ENCODE measurements around the gene KRTAP9-6. TPM values are rescaled to one million over a fixed set of nuclear protein-coding genes. Genes with fewer than 3 reads are reported as not detected.
"Not testable (repeated sequence)": the region's sequence is repeated elsewhere in the genome, so short reads cannot be mapped to it uniquely, and the experiment has no call there.

KRTAP9-6 gene, protein sequence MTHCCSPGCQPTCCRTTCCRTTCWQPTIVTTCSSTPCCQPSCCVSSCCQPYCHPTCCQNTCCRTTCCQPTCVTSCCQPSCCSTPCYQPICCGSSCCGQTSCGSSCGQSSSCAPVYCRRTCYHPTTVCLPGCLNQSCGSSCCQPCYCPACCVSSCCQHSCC
- polyA plus RNA-seq (ENCODE audit: insufficient read length in 4 of 4): under 1 TPM in 3 of 4 donors, not detected in 1; 0.09 to 0.14 (median 0.10) TPM

DNA sequence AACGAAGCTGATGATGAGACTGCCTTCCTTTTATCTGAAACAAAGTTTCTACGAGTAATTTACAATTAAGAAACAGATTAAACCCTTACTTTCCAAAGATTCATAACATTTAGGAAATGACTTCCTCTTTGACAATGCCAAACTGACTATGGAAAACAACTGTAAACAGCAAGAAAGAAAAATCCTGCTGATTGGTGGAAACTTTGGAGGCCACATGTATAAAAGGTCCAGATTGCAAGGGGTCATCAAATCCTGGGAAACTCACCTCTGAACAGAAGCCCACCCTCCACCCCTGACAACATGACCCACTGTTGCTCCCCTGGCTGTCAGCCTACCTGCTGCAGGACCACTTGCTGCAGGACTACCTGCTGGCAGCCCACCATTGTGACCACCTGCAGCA, at the start of gene KRTAP9-6:
Gene KRTAP9-6, plus strand, starts transcription at position 301 of the 400 bp plus-strand sequence. Its CDS starts 0 bp downstream, at position 301.
- no peak for DNase-seq (ENCODE audit: low read depth in 4 of 4, low spot score in 2 of 4)

DNA sequence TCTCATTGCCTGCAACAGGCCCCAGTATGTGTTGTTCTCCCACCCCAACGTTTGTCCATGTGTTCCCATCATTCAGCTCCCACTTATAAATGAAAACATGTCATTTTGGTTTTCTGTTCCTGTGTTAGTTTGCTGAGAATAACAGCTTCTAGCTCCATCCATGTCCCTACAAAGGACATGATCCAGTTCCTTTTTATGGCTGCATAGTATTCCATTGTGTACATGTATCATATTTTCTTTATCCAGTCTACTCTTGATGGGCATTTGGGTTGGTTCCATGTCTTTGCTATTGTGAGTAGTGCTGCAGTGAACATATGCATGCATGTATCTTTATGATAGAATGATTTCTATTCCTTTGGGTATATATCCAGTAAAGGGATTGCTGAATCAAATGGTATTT, 49.5 kb upstream of the KRTAP9-6 start:
- no peak for DNase-seq (ENCODE audit: low read depth in 4 of 4, low spot score in 2 of 4)

DNA sequence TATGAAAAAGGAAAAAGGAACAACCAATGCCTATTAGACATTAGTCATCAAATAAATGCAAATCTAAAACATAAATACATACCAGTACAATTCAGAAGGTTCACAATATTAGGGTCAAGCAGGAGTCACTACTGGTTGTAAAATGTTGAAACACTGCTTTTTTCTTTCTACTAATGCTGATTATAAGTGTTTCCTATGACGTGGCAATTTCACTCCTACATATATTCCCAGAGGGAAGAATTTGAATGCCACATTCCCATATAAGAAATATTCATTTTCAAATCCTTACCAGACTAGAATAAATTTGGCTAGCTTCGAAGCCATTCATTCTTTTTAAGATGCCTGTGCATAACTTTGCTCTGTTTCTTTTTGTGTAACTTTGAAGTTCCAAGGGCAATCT, 41.4 kb upstream of the KRTAP9-6 start:
- DNase-seq (ENCODE audit: low read depth in 4 of 4, low spot score in 2 of 4): no peak

DNA sequence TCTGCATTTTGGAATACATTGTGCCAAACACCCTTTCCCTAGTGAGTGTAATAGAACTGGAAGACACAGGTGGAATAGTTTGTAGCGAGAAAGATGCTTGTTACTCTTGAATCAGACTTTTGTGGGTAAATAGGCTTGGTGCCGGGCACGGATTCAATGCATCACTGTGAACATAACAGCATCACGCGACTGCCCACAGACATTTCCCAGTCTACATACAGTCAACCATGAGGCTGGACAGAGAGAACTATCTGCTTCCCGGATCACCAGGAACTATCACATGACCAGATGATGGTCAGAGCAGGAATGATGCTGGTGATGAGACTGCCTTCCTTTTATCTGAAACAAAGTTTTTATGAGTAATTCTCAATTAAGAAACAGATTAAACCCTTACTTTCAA, 39.1 kb upstream of the KRTAP9-6 start:
- no peak for DNase-seq (ENCODE audit: low read depth in 4 of 4, low spot score in 2 of 4)

DNA sequence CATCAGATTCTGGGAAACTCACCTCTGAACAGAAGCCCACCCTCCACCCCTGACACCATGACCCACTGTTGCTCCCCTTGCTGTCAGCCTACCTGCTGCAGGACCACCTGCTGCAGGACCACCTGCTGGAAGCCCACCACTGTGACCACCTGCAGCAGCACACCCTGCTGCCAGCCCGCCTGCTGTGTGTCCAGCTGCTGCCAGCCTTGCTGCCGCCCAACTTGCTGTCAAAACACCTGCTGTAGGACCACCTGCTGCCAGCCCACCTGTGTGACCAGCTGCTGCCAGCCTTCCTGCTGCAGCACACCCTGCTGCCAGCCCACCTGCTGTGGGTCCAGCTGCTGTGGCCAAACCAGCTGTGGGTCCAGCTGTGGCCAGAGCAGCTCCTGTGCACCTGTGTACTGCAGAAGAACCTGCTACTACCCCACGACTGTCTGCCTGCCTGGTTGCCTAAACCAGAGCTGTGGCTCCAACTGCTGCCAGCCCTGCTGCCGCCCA, 38.5 kb upstream of the KRTAP9-6 start, which contains the start of gene KRTAP9-2:
Gene KRTAP9-2, plus strand, starts transcription at position 51 of the 498 bp plus-strand sequence. Its CDS starts 7 bp downstream, at position 58.
- not testable (repeated sequence) for DNase-seq (ENCODE audit: low read depth in 4 of 4, low spot score in 2 of 4)

DNA sequence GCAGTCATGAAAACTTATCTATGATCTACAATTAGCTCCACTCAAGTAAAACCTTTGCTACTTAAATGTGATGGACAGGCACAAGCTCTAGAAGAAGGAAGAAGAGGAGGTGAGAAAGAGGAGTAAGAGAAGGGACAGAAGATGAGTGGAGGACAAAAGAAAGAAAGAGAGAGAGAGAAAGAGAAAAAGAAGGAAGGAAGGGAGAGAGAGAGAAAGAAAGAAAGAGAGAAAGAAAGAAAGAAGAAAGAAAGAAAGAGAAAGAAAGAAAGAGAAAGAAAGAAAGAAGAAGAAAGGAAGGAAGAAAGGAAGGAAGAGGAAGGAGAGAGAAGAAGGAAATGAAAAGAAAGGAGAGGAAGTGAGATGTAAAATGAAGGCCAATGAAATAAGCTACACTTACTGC, 35.1 kb upstream of the KRTAP9-6 start:
- DNase-seq (ENCODE audit: low read depth in 4 of 4, low spot score in 2 of 4): no peak

DNA sequence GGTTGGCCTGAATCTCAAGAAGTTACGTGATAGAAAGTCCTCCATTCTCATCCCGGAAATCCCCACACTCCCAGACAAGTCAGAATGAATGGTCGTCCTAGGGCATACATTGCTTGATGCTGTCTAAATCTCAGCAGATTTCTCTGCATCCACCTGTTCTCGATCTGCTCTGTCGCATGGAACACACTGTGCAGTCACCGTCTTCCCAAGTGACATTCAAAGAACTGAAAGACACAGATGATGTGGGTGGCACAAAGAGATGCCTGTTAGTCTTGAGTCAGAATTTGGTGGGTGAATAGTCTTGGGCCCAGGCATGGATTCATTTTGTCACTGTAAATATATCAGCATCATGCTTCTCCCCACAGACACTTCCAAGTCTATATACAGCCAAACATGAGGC, 33.4 kb upstream of the KRTAP9-6 start:
- DNase-seq (ENCODE audit: low read depth in 4 of 4, low spot score in 2 of 4): no peak

DNA sequence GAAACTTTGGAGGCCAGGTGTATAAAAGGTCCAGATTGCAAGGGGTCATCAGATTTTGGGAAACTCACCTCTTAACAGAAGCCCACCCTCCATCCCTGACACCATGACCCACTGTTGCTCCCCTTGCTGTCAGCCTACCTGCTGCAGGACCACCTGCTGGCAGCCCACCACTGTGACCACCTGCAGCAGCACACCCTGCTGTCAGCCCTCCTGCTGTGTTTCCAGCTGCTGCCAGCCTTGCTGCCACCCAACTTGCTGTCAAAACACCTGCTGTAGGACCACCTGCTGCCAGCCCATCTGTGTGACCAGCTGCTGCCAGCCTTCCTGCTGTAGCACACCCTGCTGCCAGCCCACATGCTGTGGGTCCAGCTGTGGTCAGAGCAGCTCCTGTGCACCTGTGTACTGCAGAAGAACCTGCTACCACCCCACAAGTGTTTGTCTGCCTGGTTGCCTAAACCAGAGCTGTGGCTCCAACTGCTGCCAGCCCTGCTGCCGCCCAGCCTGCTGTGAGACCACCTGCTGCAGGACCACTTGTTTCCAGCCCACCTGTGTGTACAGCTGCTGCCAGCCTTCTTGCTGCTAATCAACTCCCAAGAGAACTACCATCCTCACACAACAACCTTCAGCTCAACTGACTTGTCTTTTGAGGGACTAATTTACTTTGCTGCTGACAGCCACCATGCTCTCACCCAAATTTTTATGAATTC, 32.6 kb upstream of the KRTAP9-6 start, which contains the start of gene KRTAP9-3:
Gene KRTAP9-3, plus strand, starts transcription at position 51 of the 707 bp plus-strand sequence. Its CDS starts 53 bp downstream, at position 104.
- DNase-seq (ENCODE audit: low read depth in 4 of 4, low spot score in 2 of 4): not testable (repeated sequence)

DNA sequence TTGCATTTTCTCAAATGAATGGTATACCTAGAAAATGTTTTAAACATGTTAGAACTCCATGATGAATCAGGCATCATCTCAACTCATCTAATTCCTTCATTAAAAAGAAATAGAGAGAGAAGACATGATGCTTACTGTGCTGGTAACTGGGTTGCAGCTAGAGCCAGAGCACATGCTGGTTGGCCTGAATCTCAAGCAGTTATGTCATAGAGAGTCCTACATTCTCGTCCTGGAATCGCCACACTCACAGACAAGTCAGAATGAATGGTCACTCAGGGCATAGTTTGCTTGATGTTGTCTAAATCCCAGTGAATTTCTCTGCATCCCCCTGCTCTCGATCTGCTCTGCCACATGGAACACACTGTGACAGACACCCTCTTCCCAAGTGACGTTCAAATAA, 28.1 kb upstream of the KRTAP9-6 start:
- not testable (repeated sequence) for DNase-seq (ENCODE audit: low read depth in 4 of 4, low spot score in 2 of 4)

DNA sequence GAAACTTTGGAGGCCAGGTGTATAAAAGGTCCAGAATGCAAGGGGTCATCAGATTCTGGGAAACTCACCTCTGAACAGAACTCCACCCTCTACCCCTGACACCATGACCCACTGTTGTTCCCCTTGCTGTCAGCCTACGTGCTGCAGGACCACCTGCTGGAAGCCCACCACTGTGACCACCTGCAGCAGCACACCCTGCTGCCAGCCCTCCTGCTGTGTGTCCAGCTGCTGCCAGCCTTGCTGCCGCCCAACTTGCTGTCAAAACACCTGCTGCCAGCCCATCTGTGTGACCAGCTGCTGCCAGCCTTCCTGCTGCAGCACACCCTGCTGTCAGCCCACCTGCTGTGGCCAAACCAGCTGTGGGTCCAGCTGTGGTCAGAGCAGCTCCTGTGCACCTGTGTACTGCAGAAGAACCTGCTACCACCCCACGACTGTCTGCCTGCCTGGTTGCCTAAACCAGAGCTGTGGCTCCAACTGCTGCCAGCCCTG, 27.2 kb upstream of the KRTAP9-6 start, which contains the start of gene KRTAP9-8:
Gene KRTAP9-8, plus strand, starts transcription at position 51 of the 489 bp plus-strand sequence. Its CDS starts 53 bp downstream, at position 104.
- DNase-seq (ENCODE audit: low read depth in 4 of 4, low spot score in 2 of 4): not testable (repeated sequence)

DNA sequence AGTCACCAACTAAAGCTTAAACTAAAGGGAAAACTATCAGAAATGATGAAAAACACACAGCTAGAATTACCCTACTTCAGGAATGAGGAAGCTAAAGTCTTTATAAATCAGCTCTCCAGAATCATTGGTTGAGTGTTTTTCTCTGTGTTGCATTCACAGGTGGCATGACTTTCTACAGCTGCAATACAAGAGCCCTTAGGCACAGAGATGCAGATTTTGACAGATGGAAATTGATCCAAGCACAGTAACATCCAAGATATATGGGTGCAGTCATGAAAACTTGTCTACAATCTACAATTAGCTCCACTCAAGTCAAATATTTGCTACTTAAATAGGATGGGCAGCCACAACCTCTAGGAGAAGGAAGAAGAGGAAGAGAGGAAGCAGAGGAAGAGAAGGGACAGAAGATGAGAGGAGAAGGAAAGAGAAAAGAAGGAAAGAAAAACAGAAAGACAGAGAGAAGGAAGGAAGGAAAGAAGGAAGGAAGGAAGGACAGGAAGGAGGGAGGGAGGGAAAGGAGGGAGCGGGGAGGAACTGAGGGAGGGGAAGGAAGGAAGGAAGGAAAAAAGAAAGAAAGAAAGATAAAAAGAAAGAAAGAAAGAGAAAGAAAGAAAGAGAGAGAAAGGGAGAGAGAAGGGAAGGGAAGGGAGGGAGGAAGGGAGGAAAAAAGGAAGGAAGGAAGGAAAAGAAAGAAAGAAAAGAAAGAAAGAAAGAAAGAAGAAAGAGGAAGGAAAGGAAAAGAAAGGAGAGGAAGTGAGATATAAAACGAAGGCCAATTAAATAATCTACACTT, 18.0 kb upstream of the KRTAP9-6 start:
- not testable (repeated sequence) for DNase-seq (ENCODE audit: low read depth in 4 of 4, low spot score in 2 of 4)

DNA sequence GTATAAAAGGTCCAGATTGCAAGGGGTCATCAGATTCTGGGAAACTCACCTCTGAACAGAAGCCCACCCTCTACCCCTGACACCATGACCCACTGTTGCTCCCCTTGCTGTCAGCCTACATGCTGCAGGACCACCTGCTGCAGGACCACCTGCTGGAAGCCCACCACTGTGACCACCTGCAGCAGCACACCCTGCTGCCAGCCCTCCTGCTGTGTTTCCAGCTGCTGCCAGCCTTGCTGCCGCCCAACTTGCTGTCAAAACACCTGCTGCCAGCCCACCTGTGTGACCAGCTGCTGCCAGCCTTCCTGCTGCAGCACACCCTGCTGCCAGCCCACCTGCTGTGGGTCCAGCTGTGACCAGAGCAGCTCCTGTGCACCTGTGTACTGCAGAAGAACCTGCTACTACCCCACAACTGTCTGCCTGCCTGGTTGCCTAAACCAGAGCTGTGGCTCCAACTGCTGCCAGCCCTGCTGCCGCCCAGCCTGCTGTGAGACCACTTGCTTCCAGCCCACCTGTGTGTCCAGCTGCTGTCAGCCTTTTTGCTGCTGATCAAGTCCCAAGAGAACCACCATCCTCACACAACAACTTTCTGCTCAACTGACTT, 15.4 kb upstream of the KRTAP9-6 start, which contains the start of gene KRTAP9-4:
Gene KRTAP9-4, plus strand, starts transcription at position 51 of the 604 bp plus-strand sequence. Its CDS starts 34 bp downstream, at position 85.
- not testable (repeated sequence) for DNase-seq (ENCODE audit: low read depth in 4 of 4, low spot score in 2 of 4)

DNA sequence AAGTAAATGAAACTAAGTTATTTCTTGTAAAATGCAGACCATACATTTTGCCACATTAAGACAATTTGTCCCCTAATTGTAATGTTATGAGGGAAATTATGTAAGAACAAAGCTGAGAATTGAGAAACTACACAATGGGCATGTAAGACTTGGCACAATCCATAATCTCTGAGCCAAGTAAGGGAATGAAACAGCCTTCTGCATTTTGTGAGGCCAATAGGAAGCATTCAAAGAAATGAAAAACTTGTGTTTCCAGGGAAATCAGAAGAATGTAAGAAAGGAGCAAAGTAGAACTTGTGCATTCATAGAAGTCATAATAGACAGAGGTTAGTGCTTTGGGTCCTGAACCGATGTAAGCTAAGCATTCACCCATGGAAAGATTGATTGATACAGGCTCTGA, 13.9 kb upstream of the KRTAP9-6 start:
- no peak for DNase-seq (ENCODE audit: low read depth in 4 of 4, low spot score in 2 of 4)

DNA sequence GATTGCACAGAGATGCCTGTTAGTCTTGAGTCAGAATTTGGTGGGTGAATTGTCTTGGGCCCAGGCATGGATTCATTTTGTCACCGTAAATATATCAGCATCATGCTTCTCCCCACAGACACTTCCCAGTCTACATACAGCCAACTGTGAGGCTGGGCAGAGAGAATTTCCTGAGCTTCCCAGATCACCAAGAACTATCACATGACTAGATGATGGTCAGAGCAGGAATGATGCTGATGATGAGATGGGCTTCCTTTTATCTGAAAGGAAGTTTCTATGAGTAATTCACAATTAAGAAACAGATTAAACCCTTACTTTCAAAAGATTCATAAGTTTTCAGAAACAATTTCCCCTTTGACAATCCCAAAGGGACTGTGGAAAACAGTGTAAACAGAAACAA, 10.3 kb upstream of the KRTAP9-6 start:
- DNase-seq (ENCODE audit: low read depth in 4 of 4, low spot score in 2 of 4): no peak

DNA sequence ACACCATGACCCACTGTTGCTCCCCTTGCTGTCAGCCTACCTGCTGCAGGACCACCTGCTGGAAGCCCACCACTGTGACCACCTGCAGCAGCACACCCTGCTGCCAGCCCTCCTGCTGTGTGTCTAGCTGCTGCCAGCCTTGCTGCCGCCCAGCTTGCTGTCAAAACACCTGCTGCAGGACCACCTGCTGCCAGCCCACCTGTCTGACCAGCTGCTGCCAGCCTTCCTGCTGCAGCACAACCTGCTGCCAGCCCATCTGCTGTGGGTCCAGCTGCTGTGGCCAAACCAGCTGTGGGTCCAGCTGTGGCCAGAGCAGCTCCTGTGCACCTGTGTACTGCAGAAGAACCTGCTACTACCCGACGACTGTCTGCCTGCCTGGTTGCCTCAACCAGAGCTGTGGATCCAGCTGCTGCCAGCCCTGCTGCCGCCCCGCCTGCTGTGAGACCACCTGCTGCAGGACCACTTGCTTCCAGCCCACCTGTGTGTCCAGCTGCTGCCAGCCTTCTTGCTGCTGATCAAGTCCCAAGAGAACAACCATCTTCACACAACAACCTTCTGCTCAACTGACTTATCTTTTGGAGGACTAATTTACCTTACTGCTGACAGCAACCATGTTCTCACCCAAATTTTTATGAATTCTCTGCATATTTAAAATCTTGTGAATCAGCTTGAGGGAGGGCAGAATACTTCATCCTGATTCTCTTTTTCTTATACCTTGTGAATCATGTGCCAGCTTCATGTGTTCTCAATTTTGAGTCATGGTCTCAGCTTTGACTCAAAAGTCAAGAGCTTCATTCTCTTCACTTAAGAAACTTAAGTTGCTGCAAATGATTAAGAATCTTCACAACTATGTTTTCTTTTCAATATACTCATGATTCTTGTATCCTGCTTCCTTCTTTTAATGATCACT, 9.5 kb upstream of the KRTAP9-6 start, which contains the start of gene KRTAP9-9:
Gene KRTAP9-9, plus strand, starts transcription at position 4 of the 910 bp plus-strand sequence.
- not testable (repeated sequence) for DNase-seq (ENCODE audit: low read depth in 4 of 4, low spot score in 2 of 4)

DNA sequence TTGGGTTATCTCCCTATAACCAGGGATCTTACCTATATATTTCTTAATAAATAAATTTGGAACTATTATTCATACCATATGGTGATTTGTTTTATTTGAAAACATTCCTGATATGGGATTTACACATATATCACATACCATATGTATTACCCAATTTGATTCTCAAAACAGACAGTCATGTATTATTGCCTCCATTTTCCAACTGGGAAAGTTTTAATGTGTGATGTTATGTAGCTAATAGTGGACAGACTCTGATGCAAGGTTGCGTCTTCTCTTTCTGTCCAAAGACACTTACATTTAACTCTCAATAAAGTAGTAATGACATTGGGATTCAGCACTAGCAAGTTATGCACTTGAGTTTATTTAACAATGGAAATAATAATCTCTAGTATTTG, 8.9 kb upstream of the KRTAP9-6 start:
- DNase-seq (ENCODE audit: low read depth in 4 of 4, low spot score in 2 of 4): no peak

DNA sequence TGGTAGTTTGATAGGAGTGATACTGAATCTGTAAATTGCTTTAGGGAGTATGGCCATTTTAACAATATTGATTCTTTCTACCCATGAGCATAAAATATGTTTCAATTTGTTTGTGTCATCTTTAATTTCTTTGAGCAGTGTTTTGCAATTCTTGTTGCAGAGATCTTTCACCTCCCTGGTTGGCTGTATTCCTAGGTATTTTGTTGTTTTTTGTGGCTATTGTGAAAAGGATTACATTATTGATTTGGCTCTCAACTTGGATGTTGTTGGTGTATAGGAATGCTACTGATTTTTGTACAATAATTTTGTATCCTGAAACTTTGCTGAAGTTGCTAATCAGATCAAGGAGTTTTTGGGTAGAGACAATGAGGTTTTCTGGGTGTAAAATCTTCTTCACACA, 6.8 kb upstream of the KRTAP9-6 start:
- no peak for DNase-seq (ENCODE audit: low read depth in 4 of 4, low spot score in 2 of 4)

DNA sequence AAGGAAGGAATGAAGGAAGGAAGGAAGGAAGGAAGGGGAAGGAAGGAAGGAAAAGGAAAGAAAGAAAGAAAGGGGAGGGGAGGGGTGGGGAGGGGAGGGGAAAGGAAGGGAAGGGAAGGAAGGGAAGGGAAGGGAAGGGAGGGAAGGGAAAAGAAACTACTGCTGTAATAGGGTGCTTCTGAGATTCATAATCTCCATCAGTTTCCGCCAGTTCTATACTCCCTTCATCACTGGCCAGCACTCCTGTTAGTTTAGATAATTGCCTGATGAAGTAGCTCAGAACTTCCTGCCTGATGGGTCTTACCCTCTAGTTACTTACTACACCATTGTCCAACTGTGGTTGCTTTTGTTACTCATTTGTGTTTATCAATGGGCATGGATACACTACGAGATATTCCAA, 2.0 kb upstream of the KRTAP9-6 start:
- DNase-seq (ENCODE audit: low read depth in 4 of 4, low spot score in 2 of 4): no peak

DNA sequence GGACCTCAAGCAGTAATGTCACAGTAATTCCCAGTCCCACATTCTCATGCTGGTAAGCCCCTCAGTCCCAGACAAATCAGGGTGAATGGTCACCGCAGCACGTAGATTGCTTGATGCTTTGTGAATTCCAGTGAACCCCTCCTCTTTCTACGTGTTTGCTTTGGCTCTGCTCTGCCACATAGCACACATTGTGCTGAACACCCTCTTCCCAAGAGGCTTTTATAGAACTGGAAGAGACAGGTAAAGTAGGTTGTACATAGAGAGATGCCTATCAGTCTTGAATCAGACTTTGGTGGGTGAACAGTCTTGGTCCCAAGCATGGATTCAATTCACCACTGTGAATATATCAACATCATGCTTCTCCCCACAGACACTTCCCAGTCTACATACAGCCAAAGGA, 579 bp upstream of the KRTAP9-6 start:
- no peak for DNase-seq (ENCODE audit: low read depth in 4 of 4, low spot score in 2 of 4)

Data from left renal cortex interstitium (tissue), 4 donors.